ENCODE data around the gene MS4A8.
"Not testable (repeated sequence)": the region's sequence is repeated elsewhere in the genome, so short reads cannot be mapped to it uniquely, and the experiment has no call there.

MS4A8 gene, protein sequence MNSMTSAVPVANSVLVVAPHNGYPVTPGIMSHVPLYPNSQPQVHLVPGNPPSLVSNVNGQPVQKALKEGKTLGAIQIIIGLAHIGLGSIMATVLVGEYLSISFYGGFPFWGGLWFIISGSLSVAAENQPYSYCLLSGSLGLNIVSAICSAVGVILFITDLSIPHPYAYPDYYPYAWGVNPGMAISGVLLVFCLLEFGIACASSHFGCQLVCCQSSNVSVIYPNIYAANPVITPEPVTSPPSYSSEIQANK

GRCh38 chr11:60699284-60699691 is at the start of gene MS4A8:
TSS of gene MS4A8 (plus strand) at chr11:60699612. CDS start at chr11:60700861, 1,249 bp downstream.
- DNase-seq = no peak

- no peak for DNase-seq
These were observed 41.5 kb upstream of the MS4A8 start for GRCh38 chr11:60657888-60658287.

GRCh38 chr11:60658409-60658808 is 41.0 kb upstream of the MS4A8 start:
- DNase-seq = no peak

- DNase-seq = no peak
These were observed 27.2 kb upstream of the MS4A8 start for GRCh38 chr11:60672255-60672654.

- DNase-seq = not testable (repeated sequence)
These were observed 21.2 kb upstream of the MS4A8 start for GRCh38 chr11:60678231-60678630.

- DNase-seq = no peak
These were observed 19.5 kb upstream of the MS4A8 start for GRCh38 chr11:60679879-60680278.

GRCh38 chr11:60680455-60681119 is 18.8 kb upstream of the MS4A8 start:
- DNase-seq = no peak

GRCh38 chr11:60684541-60684848 is 14.9 kb upstream of the MS4A8 start:
- not testable (repeated sequence) for DNase-seq

GRCh38 chr11:60691661-60692060 is 7.8 kb upstream of the MS4A8 start:
- DNase-seq = no peak

DNA sequence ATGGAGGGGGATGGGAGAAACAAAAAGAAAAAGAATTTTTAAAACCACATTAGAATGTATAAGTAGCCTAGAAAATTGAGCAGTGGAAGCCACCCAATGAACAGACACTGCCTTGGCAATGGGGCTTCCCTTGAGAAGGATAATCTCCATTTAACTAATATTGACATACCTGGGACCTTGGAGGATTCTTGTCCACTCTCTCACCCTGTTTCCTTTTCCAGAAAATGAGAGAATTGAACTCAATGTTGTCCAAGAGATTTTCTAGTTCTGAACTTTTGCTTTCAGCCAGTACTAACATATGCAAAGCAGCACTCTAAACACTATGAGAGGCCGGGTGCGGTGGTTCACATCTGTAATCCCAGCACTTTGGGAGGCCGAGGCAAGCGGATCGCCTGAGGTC is 524 bp downstream of the MS4A8 start:
- DNase-seq = no peak

DNA sequence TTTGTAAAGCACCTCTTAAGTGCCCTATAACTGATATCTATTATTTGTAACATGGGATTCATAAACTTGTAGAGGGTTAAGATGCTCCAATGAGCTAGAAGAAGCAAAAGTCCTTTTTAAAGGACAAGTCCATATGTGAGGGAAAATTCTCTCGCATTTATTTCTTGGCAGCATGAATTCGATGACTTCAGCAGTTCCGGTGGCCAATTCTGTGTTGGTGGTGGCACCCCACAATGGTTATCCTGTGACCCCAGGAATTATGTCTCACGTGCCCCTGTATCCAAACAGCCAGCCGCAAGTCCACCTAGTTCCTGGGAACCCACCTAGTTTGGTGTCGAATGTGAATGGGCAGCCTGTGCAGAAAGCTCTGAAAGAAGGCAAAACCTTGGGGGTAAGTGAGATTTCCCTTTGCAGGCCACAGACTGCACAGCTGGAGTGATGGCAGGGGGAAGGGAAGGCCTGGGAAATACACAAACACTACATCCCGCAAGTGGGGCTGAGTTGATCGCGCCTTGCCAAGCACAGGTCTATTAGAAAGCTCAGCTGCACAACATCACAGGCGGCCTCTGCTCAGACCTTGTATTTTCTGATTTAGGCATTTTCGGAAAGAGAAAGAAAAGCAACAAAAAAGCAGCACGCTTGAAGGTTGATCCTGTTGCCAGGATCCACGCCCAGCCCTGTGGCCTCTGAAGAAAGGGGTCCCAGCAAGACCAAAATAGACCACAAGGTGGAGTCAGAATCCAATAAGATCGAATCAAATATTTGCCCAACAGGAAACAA is 1.5 kb downstream of the MS4A8 start:
- DNase-seq = no peak

DNA sequence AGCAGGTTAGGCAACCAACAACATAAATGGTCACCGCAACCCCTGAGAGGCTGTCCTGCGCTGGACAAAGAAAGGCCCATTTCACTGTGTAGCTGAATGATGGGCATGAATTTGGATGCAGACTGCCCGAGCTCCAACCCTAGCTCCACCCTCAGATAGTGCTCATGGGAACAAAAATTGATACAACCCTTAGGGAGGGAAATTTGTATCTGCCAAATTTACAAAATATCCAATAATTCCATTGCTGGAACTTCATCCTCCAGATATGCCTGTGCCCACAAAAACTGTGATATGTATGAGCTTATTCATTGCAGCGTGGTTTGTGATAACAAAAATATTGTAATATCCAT is 2.0 kb downstream of the MS4A8 start:
- DNase-seq = no peak

DNA sequence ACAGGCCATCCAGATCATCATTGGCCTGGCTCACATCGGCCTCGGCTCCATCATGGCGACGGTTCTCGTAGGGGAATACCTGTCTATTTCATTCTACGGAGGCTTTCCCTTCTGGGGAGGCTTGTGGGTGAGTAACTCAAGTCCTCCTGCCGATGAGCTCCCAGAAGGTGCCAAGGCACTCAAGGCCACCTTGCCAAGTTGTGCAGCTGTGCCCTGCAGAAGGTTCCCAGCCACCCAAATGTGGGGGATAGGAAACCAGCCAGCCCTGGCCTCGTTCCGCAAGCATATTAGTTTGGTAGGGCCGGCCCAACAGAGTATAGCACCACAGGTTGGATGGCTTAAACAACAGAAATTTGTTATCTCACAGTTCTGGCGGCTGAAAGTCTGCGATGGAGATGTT is 4.0 kb downstream of the MS4A8 start:
- no peak for DNase-seq

DNA sequence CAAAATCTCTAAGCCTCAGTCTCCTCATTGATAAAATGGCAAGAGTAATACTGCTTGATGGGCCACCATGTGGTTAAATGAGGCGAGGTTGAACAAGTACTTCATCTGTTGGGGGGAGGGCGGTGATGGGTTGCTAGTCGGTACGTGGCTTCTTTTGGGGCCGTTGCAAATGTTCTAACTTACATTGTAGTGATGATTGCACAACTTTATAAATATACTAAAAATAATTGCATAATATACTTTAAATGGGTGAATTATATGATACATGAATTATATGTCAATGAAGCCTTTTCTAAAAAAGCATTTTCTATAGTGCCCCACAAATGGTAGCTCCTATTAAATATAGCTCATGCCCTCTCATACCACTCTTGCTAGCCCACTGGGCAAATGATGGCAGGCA is 6.5 kb downstream of the MS4A8 start:
- no peak for DNase-seq

DNA sequence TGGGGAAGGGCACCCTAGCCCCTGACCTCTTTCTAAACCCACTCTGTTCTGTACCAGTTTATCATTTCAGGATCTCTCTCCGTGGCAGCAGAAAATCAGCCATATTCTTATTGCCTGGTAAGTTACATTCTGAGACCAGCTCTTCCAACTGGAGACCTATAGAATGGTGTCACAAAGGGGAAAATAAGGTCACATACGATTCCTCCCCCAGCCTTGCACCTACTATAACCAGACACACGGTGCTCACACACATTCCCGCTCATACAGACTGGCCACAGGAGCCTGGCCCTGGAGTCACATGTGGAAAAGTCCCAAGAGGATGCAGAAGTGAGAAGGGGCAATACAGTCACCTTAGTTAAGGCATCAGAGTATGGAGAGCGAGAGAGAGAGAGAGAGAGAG is 7.5 kb downstream of the MS4A8 start:
- DNase-seq = no peak

- DNase-seq = no peak
These were observed 11.1 kb downstream of the MS4A8 start for GRCh38 chr11:60710482-60710881.

DNA sequence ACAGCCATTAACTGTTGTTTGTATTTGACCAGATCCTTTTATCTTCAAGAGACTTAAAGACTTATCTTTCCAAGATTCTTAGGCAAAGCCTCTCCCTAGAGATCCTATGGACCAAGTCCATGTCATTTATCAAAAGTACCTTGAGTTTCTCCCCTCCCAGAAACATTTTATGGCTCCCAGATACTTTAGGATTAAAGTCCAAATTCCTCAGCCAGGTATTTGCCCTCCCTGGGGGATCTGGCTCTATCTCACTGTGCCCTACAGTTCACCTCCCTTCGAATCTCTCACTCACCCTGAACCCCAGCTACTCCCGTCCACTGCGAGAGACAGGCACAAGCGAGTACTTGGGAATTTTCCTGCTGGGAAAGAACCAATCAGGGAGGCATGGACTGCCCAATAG is 11.9 kb downstream of the MS4A8 start:
- DNase-seq = no peak

- DNase-seq = not testable (repeated sequence)
These were observed 14.0 kb downstream of the MS4A8 start for GRCh38 chr11:60713423-60713822.

GRCh38 chr11:60717956-60718355 is 18.5 kb downstream of the MS4A8 start:
- DNase-seq = no peak

GRCh38 chr11:60718524-60719316 is 19.3 kb downstream of the MS4A8 start:
- no peak for DNase-seq

- DNase-seq = no peak
These were observed 20.0 kb downstream of the MS4A8 start for GRCh38 chr11:60719391-60719790.

DNA sequence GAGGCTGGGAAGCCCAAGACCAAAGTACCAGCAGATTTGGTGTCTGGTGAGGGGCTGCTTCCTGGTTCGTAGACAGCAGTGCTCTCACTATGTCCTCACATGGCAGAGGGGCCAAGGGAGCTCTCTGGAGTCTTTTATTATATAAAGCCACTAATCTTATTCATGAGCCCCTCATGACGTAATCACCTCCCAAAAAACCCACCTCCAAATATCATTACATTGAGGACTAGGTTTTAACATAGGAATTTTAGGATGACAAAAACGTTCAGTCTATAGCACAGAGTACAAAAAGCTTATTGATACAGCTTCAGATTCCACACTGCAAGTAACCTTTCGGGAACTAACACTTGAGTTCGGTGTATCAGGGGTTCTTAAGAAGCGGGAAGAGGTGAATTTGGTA is 21.0 kb downstream of the MS4A8 start:
- DNase-seq = no peak

DNA sequence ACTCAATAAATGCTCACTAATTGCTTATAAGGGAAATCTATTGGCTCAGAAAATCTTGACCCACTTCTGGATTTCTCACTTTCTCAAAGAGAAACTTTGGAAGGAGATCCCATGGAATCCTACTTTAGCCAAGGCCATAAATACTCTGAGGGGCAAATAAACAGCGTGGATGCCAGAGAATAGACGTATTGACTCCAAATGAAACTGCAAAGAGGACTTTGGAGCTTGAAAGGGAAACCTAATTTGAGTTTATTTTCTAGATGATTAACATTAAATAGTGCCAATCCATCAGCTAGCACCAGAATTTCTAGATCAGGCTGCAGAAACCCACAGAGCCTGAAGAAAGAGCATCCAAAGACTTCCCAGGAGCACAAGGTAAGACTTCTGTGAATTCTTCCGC is 25.0 kb downstream of the MS4A8 start, which contains the start of gene MS4A18:
Gene MS4A18, plus strand, starts transcription at position 301 of the 400 bp plus-strand sequence.
- no peak for DNase-seq
